ENCODE data around the gene GKAP1. TPM values are rescaled to one million over a fixed set of nuclear protein-coding genes. Genes with fewer than 3 reads are reported as not detected.

GKAP1 gene
- total RNA-seq, 1 experiment from 2014 or later = 6.0 TPM

DNA sequence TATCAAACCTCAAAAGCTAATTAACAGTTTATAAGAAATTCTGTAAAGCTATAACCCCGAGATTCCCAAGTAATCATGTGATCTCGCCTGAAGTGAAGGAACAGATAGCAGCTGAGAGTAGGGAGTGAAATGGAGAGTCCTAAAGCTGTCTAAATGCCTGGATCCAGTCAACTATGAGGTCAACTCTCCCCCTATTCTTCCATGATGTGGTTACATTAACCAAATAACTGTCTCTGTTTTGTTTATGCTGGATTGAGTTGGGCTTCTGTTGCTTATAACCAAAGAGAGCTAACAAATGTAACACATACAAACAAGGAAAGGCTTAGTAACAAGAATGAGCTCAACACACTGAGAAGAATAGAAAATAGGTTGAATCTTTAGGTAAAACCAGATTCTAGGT lies 41.6 kb downstream of the GKAP1 start:
- no TSS peak for BruUV-seq (replicated peaks)
- ChIA-PET POLR2A (ENCODE audit: low non-redundant PET) (no interaction called here), CTCF (interaction anchor here (0.6 kb wide), 1 partner anchor 1993 kb away, joined by 14 read pairs; no protein-coding TSS in a partner anchor)
- DNase-seq (ENCODE audit: low spot score) = no peak
- intact Hi-C loops (cut with micrococcal nuclease; ENCODE audit: unreplicated experiment) = no loop called here
- TF ChIP-seq, protein P1, sequence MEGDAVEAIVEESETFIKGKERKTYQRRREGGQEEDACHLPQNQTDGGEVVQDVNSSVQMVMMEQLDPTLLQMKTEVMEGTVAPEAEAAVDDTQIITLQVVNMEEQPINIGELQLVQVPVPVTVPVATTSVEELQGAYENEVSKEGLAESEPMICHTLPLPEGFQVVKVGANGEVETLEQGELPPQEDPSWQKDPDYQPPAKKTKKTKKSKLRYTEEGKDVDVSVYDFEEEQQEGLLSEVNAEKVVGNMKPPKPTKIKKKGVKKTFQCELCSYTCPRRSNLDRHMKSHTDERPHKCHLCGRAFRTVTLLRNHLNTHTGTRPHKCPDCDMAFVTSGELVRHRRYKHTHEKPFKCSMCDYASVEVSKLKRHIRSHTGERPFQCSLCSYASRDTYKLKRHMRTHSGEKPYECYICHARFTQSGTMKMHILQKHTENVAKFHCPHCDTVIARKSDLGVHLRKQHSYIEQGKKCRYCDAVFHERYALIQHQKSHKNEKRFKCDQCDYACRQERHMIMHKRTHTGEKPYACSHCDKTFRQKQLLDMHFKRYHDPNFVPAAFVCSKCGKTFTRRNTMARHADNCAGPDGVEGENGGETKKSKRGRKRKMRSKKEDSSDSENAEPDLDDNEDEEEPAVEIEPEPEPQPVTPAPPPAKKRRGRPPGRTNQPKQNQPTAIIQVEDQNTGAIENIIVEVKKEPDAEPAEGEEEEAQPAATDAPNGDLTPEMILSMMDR (conservative IDR thresholded peaks at IDR 0.05; ENCODE audit: low read depth, low read length) = no peak
- TF ChIP-seq EZH2 (IDR thresholded peaks at IDR 0.05; ENCODE audit: borderline replicate concordance, low read depth, low read length, poor library complexity, severe bottlenecking) = no peak
- no peaks in the 10 kb centered on the region for H3K9me3 ChIP-seq (ENCODE audit: low read depth, low read length, poor library complexity, severe bottlenecking)
- no peaks in the 10 kb centered on the region for H3K27me3 ChIP-seq (replicated peaks; ENCODE audit: insufficient read depth, low read depth, low read length, poor library complexity)
- no peak overlapping the region for H3K4me3 ChIP-seq (ENCODE audit: low read depth, low read length, poor library complexity, severe bottlenecking)
- no peaks in the 10 kb centered on the region for H3K4me1 ChIP-seq (ENCODE audit: insufficient read depth, low read length, poor library complexity, severe bottlenecking)
- no peak overlapping the region for H3K27ac ChIP-seq (ENCODE audit: low read depth, low read length, poor library complexity, severe bottlenecking)
- H3K36me3 ChIP-seq (ENCODE audit: insufficient read depth, low read length, poor library complexity, severe bottlenecking) = no peaks in the 10 kb centered on the region

DNA sequence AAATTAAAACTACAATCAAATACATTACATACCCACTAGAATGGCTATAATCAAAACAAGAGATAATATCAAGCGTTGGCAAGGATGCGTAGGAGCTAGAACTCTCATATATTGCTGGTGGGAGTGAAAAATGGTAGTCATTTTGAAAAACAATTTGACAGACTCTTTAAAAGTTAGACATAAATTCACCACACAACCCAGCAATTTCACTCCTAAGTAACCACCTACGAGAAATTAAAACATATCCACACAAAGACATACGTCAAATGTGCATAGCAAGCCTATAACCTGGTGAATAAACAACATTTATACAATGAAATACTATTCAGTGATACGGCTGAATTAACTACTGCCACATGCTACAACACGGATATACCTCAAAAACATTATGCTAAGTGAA lies 44.7 kb downstream of the GKAP1 start:
- no peak for DNase-seq (ENCODE audit: low spot score)
- ChIA-PET POLR2A (ENCODE audit: low non-redundant PET) (no interaction called here), CTCF (no interaction called here)
- H3K4me1 ChIP-seq (ENCODE audit: insufficient read depth, low read length, poor library complexity, severe bottlenecking) = no peaks in the 10 kb centered on the region
- BruUV-seq (replicated peaks) = no TSS peak
- H3K36me3 ChIP-seq (ENCODE audit: insufficient read depth, low read length, poor library complexity, severe bottlenecking) = no peaks in the 10 kb centered on the region
- intact Hi-C loops (cut with micrococcal nuclease; ENCODE audit: unreplicated experiment) = no loop called here
- H3K27me3 ChIP-seq (replicated peaks; ENCODE audit: insufficient read depth, low read depth, low read length, poor library complexity) = no peaks in the 10 kb centered on the region
- H3K9me3 ChIP-seq (ENCODE audit: low read depth, low read length, poor library complexity, severe bottlenecking) = no peaks in the 10 kb centered on the region
- no peak for TF ChIP-seq EZH2 (IDR thresholded peaks at IDR 0.05; ENCODE audit: borderline replicate concordance, low read depth, low read length, poor library complexity, severe bottlenecking)
- TF ChIP-seq, protein P1 (conservative IDR thresholded peaks at IDR 0.05; ENCODE audit: low read depth, low read length) = no peak
- no peak overlapping the region for H3K27ac ChIP-seq (ENCODE audit: low read depth, low read length, poor library complexity, severe bottlenecking)
- H3K4me3 ChIP-seq (ENCODE audit: low read depth, low read length, poor library complexity, severe bottlenecking) = no peak overlapping the region

DNA sequence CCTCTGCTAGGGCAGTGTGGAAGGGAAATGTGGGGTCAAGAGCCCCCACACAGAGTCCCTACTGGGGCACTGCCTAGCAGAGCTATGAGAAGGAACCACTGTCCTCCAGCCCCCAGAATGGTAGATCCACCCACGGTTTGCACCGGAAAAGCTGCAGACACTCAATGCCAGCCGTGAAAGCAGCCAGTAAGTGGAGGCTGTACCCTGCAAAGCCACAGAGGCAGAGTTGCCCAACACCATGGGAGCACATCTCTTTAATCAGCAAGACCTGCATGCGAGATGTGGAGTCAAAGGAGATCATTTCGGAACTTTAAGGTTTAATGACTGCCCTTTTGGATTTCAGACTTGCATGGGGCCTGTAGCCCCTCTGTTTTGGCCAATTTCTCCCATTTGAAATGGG lies 52.2 kb downstream of the GKAP1 start:
- intact Hi-C loops (cut with micrococcal nuclease; ENCODE audit: unreplicated experiment) = no loop called here
- Histone ChIP-seq H3K27ac (ENCODE audit: low read depth, low read length, poor library complexity, severe bottlenecking) (no peak overlapping the region), H3K36me3 (ENCODE audit: insufficient read depth, low read length, poor library complexity, severe bottlenecking) (no peaks in the 10 kb centered on the region), H3K4me1 (ENCODE audit: insufficient read depth, low read length, poor library complexity, severe bottlenecking) (no peaks in the 10 kb centered on the region), H3K4me3 (ENCODE audit: low read depth, low read length, poor library complexity, severe bottlenecking) (no peak overlapping the region), H3K27me3 (replicated peaks; ENCODE audit: insufficient read depth, low read depth, low read length, poor library complexity) (no peaks in the 10 kb centered on the region), H3K9me3 (ENCODE audit: low read depth, low read length, poor library complexity, severe bottlenecking) (no peaks in the 10 kb centered on the region)
- CTCF ChIA-PET = no interaction called here
- TF ChIP-seq, protein P1 (conservative IDR thresholded peaks at IDR 0.05; ENCODE audit: low read depth, low read length) = no peak
- no peak for TF ChIP-seq EZH2 (IDR thresholded peaks at IDR 0.05; ENCODE audit: borderline replicate concordance, low read depth, low read length, poor library complexity, severe bottlenecking)
- POLR2A ChIA-PET (ENCODE audit: low non-redundant PET) = no interaction called here
- no peak for DNase-seq (ENCODE audit: low spot score)
- no TSS peak for BruUV-seq (replicated peaks)
